ENCODE measurements around the gene MBD3L3.
"Not testable (repeated sequence)": the region's sequence is repeated elsewhere in the genome, so short reads cannot be mapped to it uniquely, and the experiment has no call there.

Gene MBD3L3

DNA sequence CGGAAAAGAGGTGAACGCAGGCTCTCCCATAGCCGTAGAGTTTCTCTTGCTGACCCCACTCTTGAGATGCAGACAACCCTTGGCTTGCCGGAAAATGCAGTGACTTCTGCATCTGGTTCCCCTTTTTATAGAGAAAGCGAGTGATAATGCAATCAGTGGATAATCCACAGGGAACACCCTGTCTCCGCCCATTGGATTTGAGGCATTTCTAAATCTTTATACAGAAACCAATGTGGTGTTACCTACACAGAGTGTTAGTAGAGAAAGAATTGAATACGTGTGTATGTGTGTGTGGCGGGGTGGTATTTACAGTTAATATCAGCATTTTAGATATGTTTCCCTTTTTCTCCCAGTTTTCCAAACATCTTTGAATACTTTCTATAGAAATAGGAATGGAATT is at the start of gene MBD3L3:
Gene MBD3L3 (minus strand): TSS at position 101 of the 400 bp plus-strand sequence. CDS start 71 bp downstream, at position 30.
- DNase-seq: not testable (repeated sequence)

DNA sequence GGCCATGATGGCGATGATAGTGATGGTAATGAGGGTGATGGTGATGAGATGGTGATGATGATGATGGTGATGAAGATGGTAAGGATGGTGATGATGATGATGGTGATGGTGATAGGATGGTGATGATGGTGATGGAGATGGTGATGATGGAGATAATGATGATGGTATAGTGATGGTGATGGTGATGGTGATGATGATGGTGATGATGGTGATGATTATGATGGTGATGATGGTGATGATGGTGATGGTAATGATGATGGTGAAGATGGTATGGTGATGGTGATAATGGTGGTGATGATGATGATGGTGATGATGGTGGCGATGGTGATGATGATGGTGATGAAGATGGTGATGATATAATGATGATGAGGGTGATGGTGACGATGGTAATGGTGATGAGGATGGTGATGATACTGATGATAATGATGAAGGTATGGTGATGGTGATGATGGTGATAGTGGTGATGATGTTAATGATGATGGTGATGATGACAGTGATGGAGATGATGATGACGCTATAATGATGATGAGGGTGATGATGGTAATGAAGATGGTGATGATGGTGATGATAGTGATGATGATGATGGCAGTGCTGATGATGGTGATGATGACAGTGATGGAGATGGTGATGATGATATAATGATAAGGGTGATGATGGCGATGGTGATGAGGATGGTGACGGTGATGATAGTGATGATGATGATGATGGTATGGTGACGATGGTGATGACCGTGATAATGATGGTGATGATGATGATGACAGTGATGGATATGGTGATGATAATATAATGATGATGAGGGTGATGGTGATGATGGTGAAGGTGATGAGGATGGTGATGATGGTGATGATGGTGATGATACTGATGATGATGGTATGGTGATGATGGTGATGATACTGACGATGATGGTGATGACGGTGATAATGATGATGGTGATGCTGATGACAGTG is 48.5 kb upstream of the MBD3L3 start:
- DNase-seq: no peak

DNA sequence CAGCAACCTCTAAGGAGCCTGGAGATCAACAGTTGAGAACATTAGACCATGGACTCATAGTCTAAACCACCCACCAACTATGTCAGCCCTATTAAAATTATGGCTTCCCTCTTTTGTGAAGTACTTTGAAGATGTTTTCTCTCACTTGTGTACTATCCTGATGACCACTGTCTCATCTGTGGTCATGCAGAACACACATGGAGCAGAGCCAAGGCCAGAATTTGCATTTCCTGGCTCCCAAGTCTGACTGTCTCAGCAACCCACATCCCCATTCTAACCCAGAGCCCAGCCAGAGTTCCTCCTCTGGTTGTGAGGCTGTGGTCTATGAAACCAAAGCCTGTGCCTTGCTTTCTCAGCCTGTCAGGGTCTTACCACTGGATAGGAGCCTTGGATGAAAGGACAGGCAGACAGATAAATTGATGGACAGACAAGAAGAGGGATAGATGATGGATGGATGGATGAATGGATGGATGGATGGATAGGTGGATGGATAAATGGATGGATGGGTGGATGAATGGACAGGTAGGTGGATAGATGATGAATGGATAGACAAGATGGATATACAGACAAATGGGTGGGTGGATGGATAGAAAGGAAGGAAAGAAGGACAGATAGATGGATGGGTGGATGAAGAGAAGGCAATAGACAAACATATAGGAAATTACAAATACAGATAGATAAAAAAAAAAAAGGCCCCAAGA is 46.4 kb upstream of the MBD3L3 start:
- no peak for DNase-seq

DNA sequence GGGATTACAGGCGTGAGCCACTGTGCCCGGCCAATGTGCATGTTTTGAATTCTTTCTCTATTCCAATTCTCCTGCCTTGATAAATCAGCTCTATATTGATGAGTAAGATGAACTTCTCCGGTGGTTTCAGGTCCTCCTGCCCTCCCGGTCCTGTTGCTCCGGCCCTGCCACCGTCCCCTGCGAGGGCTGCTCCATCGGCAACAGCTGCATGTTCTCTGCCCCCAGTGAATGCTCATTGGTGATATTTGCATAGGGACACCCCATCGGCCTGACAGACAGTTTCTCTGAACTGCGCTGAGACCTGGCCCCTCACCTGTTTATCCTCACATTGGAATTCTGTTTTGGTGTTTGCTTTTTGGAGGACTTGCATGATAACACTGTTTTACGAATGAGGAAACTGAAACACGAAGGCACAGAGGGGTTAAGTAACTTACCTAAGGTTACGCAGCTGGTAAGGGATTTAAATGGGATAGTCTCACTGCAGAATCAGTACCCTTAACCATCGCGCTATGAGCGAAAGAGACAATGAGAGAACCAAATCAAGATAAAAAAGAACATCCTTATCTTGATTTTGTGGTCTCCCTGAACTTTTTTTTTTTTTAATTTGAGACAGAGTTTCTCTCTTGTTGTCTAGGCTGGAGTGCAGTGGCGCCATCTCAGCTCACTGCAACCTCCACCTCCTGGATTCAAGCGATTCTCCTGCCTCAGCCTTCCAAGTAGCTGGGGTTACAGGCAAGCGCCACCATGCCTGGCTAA is 43.2 kb upstream of the MBD3L3 start:
- no peak for DNase-seq

DNA sequence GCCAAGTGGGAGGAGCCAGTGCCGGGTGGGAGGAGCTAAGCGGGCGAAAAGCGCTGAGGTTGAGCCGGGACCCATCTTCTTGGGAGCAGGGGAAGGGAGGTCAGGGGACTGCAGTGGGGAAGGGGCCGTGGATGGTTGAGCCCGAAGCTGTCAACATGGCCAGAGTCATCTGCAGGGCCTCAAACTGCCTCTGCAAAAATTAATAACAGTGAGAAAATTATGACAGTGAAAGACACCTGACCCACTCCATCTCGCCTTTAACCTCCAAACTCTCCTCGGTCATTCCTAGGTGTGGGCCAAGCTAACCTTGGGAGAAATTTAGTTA is 41.1 kb upstream of the MBD3L3 start:
- no peak for DNase-seq

DNA sequence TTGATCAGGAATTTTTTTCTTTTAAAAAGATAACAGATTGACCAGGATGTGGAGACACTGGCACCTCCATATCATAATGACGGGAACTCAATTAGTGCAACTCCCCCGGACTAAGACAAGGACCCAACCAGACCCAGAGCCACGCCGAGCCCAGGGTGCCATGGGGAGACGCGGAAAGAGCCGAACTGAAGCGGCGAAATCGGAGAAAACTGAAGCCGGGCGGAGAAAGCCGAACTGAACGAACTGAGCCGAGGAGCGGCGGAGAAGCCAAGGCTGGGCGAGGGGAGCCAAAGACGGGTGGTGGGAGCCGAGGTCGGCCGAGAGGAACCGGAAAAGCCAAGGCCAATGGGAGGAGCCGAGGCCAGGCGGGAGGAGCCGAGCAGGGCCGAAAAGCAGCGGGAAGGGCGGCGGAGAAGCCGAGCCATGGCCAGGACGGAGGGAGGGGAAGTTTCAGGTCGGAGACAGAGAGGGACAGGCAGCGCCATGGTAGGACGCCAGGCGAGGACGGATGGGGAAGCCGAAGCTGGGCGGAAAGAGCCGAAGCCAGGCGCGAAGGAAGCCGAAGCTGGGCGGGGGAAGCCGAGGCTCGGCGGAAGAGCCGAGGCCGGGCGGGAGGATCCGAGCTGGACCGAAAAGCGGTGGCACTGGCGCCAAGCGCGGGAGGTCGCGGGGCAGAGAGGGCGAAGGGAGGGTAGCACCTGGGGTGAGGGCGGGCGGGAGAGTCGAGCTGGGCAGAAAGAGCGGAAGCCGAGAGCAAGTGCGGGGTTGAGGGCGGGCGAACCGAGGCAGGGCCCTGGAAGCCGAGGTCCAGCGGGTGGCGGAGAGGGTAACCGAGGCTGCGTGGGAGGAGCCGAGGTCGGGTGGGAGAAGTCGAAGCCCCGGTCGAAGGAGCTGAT is 40.5 kb upstream of the MBD3L3 start:
- peak; percentile 95 for DNase-seq

DNA sequence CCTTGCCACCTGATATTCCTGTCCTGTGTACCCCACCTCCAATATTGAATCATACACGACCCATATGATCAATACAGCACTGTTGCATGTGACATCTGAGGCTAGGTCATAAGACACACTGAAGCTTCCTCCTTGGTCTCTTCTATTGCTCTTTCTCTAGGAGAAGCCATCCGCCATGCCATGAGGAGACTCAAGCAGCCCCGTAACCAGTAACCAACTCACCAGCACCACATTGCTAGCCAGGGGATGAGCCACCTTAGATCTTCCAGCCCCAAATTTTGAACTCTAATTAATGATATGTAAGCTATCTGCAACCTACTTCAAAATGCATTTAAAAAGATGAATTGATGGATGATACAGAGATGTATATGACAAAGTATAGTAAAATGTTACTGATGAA is 39.6 kb upstream of the MBD3L3 start:
- no peak for DNase-seq

DNA sequence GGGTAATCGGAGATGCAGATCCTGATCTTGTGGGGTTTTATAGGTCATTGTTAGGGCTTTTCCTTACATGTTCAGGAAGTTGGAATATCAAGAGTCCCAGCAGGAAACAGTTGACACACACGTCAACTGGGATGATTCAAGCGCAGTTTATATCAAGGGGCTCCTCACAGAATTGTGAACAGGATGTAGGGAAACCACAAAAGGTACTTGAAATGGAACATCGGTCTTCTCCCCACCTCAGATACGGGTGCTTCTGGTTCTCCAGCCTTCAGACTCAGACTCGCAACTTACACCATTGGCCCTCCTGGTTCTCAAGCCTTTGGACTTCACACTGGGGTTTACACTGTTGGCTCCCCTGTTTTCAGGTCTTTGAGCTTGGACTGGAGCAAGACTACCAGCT is 30.5 kb upstream of the MBD3L3 start:
- no peak for DNase-seq

DNA sequence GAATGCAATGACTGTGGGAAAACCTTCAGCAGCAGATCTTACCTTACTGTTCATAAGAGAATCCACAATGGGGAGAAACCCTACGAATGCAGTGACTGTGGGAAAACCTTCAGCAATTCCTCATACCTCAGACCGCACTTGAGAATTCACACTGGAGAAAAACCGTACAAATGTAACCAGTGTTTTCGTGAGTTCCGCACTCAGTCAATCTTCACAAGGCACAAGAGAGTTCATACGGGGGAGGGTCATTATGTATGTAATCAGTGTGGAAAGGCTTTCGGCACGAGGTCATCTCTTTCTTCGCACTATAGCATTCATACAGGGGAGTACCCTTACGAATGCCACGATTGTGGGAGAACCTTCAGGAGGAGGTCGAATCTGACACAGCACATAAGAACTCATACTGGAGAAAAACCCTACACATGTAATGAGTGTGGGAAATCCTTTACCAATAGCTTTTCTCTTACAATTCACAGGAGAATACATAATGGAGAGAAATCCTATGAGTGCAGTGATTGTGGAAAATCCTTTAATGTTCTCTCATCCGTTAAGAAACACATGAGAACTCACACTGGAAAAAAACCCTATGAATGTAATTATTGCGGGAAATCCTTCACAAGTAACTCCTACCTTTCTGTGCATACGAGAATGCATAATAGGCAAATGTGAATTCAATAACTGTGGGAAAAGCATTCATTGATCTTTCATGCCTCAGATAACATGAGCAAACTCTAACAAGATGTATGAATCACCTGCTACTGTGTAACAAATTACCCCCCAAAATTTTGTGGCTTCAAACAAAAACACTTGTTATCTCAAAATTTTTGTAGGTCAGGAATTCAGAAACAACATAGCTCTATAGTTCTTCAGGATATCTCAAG is 24.8 kb upstream of the MBD3L3 start:
- DNase-seq: no peak

DNA sequence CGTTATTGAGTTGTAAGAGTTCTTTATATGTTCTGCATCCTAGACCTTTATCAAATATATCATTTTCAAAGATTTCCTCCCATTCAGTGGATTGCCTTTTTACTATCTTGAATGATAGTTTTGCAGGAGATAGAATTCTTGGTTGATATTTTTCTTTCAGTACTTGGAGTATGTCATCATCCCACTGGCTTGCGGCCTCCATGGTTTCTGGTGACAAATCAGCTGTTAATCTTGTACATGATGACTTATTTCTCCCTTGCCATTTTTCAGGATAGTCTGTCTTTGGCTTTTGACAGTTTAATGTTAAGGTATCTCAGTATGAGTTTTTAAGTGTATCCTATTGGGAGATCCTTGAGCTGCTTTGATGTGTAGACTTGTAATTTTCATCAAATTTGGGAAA is 19.5 kb upstream of the MBD3L3 start:
- no peak for DNase-seq

DNA sequence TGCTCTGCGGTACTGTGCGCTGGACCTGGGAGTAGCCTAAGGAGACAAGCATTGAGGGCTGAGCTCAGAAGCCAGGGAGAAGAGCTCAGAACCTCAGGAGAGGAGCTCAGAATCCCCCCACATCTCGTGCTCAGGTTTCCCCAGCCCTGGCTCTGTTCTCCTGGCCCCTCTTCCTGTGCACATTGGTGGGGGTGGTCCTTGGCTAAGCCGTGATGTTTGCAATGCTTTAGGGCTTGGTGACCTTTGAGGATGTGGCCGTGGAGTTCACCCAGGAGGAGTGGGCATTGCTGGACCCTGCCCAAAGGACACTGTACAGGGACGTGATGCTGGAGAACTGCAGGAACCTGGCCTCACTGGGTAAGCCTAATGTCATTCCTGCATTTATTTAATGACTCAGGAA is 17.7 kb upstream of the MBD3L3 start:
- no peak for DNase-seq

DNA sequence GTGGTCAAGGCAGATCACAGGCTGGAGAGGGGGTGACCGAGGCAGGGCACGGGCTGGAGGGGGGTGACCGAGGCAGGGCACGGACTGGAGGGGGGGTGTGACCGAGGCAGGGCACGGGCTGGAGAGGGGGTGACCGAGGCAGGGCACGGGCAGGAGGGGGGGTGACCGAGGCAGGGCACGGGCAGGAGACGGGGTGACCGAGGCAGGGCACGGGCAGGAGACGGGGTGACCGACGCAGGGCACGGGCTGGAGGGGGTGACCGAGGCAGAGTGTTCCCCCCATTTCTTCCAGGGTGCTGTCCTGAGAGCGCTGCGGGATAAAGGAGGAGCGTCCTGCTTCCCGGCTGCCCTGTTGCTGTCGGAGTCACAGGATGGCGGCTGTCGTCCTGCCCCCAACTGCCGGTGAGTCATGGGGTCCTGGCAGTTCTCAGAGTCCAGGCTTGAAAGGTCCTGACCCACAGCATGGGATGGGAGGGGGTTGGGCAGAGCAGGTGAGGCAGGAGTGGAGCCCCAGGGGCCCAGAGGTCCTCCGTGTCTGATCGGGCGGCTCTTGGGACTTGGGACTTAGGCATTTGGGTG is 16.3 kb upstream of the MBD3L3 start:
- DNase-seq: no peak

DNA sequence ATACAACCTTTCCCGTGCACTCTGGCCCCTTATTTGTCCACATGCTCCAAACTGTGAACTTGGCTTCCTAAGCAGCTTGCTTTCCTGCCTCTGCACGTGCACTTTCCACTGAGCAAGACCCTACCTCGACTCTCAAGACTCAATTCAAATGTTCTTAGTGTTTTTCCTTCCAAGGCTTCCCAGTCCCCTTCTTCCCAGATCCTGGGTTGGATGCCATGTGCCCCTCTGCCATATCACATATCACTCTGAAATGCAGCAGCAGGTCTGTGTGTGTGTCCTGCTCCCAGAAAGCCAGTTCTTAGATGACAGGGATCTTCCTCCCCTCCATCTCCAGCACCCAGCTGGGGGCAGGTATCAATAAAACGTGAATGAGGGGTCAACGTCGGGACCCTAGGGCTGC is 14.1 kb upstream of the MBD3L3 start:
- no peak for DNase-seq

DNA sequence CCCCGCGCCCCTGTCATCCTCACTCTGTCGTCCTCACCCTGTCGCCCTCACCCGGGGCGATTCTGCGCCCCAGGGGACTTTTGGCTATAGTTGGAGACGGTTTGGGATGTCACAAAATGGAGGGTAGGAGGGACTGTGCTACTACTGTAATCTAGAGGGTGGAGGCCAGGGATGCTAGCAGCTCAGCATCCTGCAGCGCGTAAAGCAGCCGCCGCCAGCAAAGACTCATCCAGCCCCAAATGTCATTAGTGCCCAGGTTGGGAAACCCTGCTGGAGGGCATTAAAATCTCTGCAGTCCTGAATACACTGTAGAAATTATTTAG is 11.4 kb upstream of the MBD3L3 start:
- no peak for DNase-seq

DNA sequence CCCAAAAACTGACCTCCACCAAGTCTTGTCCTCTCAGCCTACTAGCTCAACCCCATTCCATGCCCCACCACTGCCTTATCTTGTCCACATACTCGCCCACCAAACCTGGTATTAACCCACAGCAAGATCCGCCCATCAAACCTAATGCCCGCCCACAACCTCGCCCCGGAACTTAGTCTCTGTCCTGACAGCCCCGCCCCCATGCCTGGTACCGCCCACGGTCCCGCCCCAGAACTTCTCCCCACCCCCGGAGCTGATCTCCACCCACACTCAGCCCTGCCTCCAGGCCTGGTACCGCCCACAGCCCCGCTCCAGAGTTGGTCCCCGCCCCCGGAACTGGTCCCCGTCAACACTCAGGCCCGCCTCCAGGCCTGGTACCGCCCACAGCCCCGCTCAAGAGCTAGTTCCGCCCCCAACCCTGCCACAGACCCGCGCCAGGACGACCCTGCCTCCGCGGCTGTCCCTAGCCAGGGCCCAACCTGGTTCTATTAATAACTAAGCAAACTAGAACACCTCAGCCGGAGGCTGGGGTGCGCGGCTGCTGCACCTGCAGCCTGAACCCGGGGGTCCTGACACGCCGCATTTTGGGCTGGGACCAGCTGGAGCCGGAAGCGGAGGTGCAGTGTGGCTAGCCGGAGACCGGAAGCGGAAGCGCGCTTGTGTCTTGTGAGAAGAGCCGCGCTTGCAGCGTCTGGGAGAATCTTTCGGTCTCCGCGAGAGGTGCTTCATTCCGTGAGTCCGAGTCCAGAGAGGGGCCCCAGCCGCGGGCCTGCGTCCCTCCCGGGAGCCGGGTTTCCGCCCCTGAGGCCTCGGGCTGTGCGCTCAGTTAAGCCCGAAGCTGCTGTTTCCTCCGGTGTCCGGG is 10.8 kb upstream of the MBD3L3 start, which contains the start of gene ZNF557:
Gene ZNF557 (plus strand): TSS at position 662 of the 862 bp plus-strand sequence. CDS start 5,372 bp downstream, outside the sequence.
- DNase-seq: peak; percentile 95

DNA sequence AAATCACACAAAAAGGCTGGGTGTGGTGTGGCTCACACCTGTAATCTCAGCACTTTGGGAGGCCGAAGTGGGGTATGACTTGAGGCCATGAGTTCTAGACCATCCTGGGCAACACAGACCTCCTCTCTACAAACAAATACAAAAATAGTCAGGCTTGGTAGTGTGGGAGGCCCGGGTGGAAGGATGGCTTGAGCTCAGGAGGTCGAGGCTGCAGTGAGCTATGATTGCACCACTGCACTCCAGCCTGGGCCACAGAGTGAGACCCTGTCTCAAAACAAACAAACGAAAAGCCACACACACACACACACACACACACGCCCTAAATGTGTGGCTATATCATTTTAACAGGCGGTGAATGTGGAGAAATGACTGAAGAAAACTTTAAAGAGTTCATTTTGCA is 10.1 kb upstream of the MBD3L3 start:
- no peak for DNase-seq

DNA sequence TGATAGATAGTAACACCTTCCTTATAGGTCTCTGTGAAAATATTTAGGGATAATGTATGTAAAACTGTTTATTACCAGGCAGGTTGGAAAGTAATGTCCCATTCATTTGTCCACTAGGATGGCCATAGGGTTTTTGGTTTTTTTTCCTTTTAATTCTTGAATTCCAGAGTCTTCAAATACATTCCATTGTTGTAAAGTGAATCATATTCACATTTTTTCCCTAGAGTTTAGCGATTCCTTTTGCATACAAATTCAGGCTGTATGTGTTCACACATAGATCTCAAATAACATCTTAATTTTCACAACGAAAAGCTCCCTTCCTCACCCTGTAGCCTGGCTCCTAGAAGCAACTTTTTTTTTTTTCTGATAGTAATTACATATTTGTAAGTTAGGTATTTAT is 9.2 kb upstream of the MBD3L3 start:
- DNase-seq: no peak

DNA sequence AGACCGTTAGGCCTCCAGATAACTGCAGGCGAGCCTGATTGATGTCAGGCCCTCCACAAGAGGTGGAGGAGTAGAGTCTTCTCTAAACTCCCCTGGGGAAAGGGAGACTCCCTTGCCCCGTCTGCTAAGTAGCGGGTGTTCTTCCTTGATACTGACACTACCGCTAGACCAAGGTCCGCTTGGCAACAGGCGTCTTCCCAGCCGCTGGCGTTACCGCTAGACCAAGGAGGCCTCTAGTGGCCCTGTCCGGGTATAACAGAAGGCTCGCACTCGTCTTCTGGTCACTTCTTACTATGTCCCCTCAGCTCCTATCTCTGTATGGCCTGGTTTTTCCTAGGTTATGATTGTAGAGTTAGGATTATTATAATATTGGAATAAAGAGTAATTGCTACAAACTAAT is 8.6 kb upstream of the MBD3L3 start:
- not testable (repeated sequence) for DNase-seq

DNA sequence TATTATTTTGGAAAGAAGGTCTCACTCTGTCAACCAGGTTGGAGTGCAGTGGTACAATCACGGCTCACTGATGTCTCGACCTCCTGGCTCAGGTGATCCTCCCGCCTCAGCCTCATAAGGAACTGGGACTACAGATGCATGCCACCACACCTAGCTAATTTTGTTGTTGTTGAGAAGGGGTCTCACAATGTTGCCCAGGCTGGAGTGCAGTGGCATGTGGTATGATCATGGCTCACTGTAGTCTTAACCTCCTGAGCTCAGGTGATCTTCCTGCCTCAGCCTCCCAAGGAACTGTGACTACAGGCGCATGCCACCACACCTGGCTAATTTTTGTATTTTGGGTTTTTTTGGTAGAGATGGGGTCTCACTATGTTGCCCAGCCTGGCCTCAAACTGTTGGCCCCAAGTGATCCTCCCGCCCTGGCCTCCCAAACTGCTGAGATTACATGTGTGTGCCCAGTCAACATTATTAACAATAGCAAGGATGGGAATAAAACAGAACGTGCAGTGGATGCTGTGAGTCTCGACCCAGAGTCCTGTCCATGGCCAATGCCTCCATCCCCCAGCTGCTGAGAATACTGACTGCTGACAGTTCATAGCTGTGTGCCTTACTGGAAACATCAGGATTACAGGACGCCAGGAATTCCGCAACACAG is 5.4 kb upstream of the MBD3L3 start:
- DNase-seq: no peak

DNA sequence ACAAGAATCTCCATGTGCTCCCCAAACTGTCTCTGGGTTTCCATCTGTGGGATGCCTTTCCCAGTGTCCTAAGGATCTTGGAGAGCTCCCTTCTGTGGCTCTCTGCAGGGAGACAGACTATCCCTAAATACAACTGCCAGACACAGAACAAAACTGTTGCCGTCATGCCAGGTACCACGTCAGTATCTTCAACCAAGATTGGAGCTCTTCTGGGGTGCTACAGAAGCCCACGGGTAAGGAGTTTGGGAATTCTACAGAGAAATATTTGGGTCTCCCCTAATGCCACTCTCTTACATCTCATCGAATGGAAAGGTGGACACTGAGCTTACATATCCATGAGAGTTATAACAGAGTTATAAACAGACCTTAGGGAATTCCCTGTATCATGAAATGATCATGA is 4.9 kb upstream of the MBD3L3 start:
- DNase-seq: no peak
